GM19438 (cell line): ENCODE results near the gene TMEM204.

Experiments
- ATAC-seq: cut with Tn5 transposase; IDR thresholded peaks from one replicate; pipeline ENCODE4 v1.9.1; 2021; ENCODE audit warnings: low read depth; ENCODE audit not compliant: unreplicated experiment

TMEM204 gene

GRCh38 chr16:1498899-1499676, 34.4 kb upstream of the TMEM204 start:
- no peak for ATAC-seq

- no peak for ATAC-seq
These were observed 33.6 kb upstream of the TMEM204 start for GRCh38 chr16:1499756-1500464.

- no peak for ATAC-seq
These were observed 32.9 kb upstream of the TMEM204 start for GRCh38 chr16:1500465-1501150.

GRCh38 chr16:1501630-1502029, 31.8 kb upstream of the TMEM204 start:
- ATAC-seq = no peak

- no peak for ATAC-seq
These were observed 31.1 kb upstream of the TMEM204 start for GRCh38 chr16:1502092-1503004.

GRCh38 chr16:1503110-1503955, 30.1 kb upstream of the TMEM204 start:
- ATAC-seq = no peak

GRCh38 chr16:1505073-1505844, 28.2 kb upstream of the TMEM204 start:
- ATAC-seq = no peak

- no peak for ATAC-seq
These were observed 27.6 kb upstream of the TMEM204 start for GRCh38 chr16:1505912-1506311.

GRCh38 chr16:1506494-1507213, 26.8 kb upstream of the TMEM204 start:
- no peak for ATAC-seq

GRCh38 chr16:1508494-1509187, 24.8 kb upstream of the TMEM204 start:
- no peak for ATAC-seq

- ATAC-seq = no peak
These were observed 23.9 kb upstream of the TMEM204 start for GRCh38 chr16:1509307-1510221.

- ATAC-seq = no peak
These were observed 23.2 kb upstream of the TMEM204 start for GRCh38 chr16:1510272-1510671.

GRCh38 chr16:1510941-1511351, 22.5 kb upstream of the TMEM204 start:
- no peak for ATAC-seq

- ATAC-seq = no peak
These were observed 21.6 kb upstream of the TMEM204 start for GRCh38 chr16:1511662-1512569.

GRCh38 chr16:1512774-1513173, 20.7 kb upstream of the TMEM204 start:
- no peak for ATAC-seq

- no peak for ATAC-seq
These were observed 19.0 kb upstream of the TMEM204 start for GRCh38 chr16:1514507-1514906.
